Measurements from ENCODE around the gene SPARCL1.

DNA sequence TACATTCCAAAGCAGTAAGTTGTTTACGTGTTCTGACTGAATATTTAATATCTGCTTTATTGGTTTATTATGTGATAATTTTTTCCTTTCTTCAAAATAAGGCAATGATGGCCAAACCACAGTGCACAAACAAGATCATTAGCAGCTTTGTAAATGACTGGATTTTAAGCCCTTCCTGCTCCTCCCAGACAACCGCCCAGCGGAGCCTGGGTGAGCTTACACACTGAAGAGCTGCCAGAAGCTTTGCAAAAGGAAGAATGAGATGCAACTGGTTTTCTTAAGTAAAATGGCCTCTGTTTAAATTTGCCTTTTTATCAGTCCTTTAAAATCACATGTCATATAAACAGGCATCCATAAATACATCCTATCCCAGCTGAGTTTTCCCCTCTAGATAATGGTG, 52.2 kb downstream of the SPARCL1 start:
- TF ChIP-seq, protein P1, sequence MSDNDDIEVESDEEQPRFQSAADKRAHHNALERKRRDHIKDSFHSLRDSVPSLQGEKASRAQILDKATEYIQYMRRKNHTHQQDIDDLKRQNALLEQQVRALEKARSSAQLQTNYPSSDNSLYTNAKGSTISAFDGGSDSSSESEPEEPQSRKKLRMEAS (IDR thresholded peaks at IDR 0.05; ENCODE audit: insufficient read depth, insufficient read length): no peak
- TF ChIP-seq, protein P2, sequence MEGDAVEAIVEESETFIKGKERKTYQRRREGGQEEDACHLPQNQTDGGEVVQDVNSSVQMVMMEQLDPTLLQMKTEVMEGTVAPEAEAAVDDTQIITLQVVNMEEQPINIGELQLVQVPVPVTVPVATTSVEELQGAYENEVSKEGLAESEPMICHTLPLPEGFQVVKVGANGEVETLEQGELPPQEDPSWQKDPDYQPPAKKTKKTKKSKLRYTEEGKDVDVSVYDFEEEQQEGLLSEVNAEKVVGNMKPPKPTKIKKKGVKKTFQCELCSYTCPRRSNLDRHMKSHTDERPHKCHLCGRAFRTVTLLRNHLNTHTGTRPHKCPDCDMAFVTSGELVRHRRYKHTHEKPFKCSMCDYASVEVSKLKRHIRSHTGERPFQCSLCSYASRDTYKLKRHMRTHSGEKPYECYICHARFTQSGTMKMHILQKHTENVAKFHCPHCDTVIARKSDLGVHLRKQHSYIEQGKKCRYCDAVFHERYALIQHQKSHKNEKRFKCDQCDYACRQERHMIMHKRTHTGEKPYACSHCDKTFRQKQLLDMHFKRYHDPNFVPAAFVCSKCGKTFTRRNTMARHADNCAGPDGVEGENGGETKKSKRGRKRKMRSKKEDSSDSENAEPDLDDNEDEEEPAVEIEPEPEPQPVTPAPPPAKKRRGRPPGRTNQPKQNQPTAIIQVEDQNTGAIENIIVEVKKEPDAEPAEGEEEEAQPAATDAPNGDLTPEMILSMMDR (IDR thresholded peaks at IDR 0.05; ENCODE audit: extremely low read depth in 1 of 2, insufficient read depth in 1 of 2, low read depth in 1 of 2, low read length in 2 of 2): no peak
- TF ChIP-seq POLR2AphosphoS5 (IDR thresholded peaks at IDR 0.05; ENCODE audit: insufficient read depth, low read depth, low read length) (no peak), POLR2A (IDR thresholded peaks at IDR 0.05; ENCODE audit: low read depth, low read length) (no peak), EZH2 (IDR thresholded peaks at IDR 0.05; ENCODE audit: borderline replicate concordance, low read depth, low read length, severe bottlenecking) (no peak), GATA2 (IDR thresholded peaks at IDR 0.05; ENCODE audit: insufficient read depth, insufficient read length, low read depth, low read length) (no peak), JUN (IDR thresholded peaks at IDR 0.05; ENCODE audit: borderline replicate concordance, insufficient read depth, insufficient read length, low read depth) (no peak), MYC (IDR thresholded peaks at IDR 0.05; ENCODE audit: low read depth, low read length) (no peak), FOS (IDR thresholded peaks at IDR 0.05; ENCODE audit: borderline replicate concordance, insufficient read depth, low read length) (no peak)

Data from endothelial cell of umbilical vein (primary cell).